B cell (primary cell): ENCODE data around the gene PRDM15. TPM values are rescaled to one million over a fixed set of nuclear protein-coding genes. Genes with fewer than 3 reads are reported as not detected.

Experiments used
- ATAC-seq: fragments of 200-7000 bp; cut with Tn5 transposase; one replicate; pipeline ENCODE4 v1.10.0; 2021; ENCODE audit warnings: low read depth, mild to moderate bottlenecking, moderate number of reproducible peaks, moderate library complexity
- CTCF ChIA-PET: fragments of 350-600 bp; sonication (Branson Sonifier 250); formaldehyde crosslinking; loops from one replicate; lab custom pipeline; 2021; ENCODE audit warnings: antibody characterized with exemption, inconsistent platforms; lab: Charles Lee
- POLR2A ChIA-PET: fragments of 350-600 bp; sonication (Branson Sonifier 250); formaldehyde crosslinking; loops from one replicate; lab custom pipeline; 2021; ENCODE audit warnings: antibody characterized with exemption; lab: Charles Lee
- DNase-seq: peaks from one replicate; pipeline ENCODE4 v3.0.0; 2013
- H2AFZ ChIP-seq: 2 replicates; pipeline ENCODE4 v1.6.1; 2012; ENCODE audit warnings: mild to moderate bottlenecking, low read depth, low read length; ENCODE audit not compliant: insufficient read depth, poor library complexity, severe bottlenecking
- H3K27ac ChIP-seq, 2 donors: 1 replicate in 1 of 2; 2 replicates in 1 of 2; pipeline ENCODE4 v1.5.1; 2012 to 2013; ENCODE audit warnings: low read length in 2 of 2, mild to moderate bottlenecking in 2 of 2, moderate library complexity in 1 of 2
- H3K27me3 ChIP-seq, 4 experiments: fragments of 200-600 bp in 1 of 4; sonication (generic) in 1 of 4; replicated peaks in 1 of 4; 1 replicate in 2 of 4; 2 replicates in 2 of 4; pipeline versions ENCODE4 v1.6.1 to v1.7.0; 2013 to 2016; ENCODE audit warnings: low read length in 3 of 4, mild to moderate bottlenecking in 2 of 4, mixed read lengths in 1 of 4, moderate library complexity in 1 of 4; ENCODE audit not compliant: insufficient read depth in 4 of 4, control insufficient read depth in 3 of 4; ENCODE audit errors: control extremely low read depth in 1 of 4
- H3K36me3 ChIP-seq, 2 experiments: replicated peaks in 1 of 2; 1 replicate in 1 of 2; 2 replicates in 1 of 2; pipeline versions ENCODE4 v1.6.1 to v1.7.1; 2013; ENCODE audit warnings: low read length in 1 of 2; ENCODE audit not compliant: insufficient read depth in 2 of 2, control insufficient read depth in 1 of 2; ENCODE audit errors: control extremely low read depth in 1 of 2, extremely low read depth in 1 of 2
- H3K4me1 ChIP-seq, 2 donors: fragments of 200-600 bp in 1 of 2; sonication (generic) in 1 of 2; 1 replicate in 1 of 2; 2 replicates in 1 of 2; pipeline versions ENCODE4 v1.5.1 to v1.6.1; 2013 to 2017; ENCODE audit warnings: low read length in 2 of 2; ENCODE audit not compliant: control insufficient read depth in 2 of 2, insufficient read depth in 2 of 2
- H3K4me2 ChIP-seq: replicated peaks from 2 replicates; pipeline ENCODE3; 2012; ENCODE audit warnings: mild to moderate bottlenecking, low read depth, low read length; ENCODE audit not compliant: poor library complexity, severe bottlenecking
- H3K4me3 ChIP-seq, 5 experiments: fragments of 200-600 bp in 1 of 5; sonication (generic) in 1 of 5; 1 replicate in 3 of 5; 2 replicates in 2 of 5; pipeline versions ENCODE4 v1.5.1 to v1.7.0; 2011 to 2016; ENCODE audit warnings: low read length in 4 of 5, mild to moderate bottlenecking in 4 of 5, low read depth in 2 of 5, control low read depth in 1 of 5, moderate library complexity in 1 of 5; ENCODE audit not compliant: insufficient read depth in 1 of 5; ENCODE audit errors: control extremely low read depth in 1 of 5, extremely low read depth in 1 of 5
- H3K79me2 ChIP-seq: fragments of 200-600 bp; sonication (generic); one replicate; pipeline ENCODE4 v1.6.0; 2016; ENCODE audit warnings: low read length; ENCODE audit not compliant: control insufficient read depth, insufficient read depth
- H3K9ac ChIP-seq: fragments of 200-600 bp; sonication (generic); 2 replicates; pipeline ENCODE4 v1.6.1; 2017; ENCODE audit warnings: mild to moderate bottlenecking, low read length, moderate library complexity
- H3K9me3 ChIP-seq, 3 donors: one replicate each; pipeline versions ENCODE4 v1.6.1 to v1.7.1; 2013; ENCODE audit warnings: low read length in 2 of 3; ENCODE audit not compliant: control insufficient read depth in 2 of 3, insufficient read depth in 1 of 3; ENCODE audit errors: control extremely low read depth in 1 of 3
- H4K20me1 ChIP-seq: 2 replicates; pipeline ENCODE4 v1.6.0; 2012; ENCODE audit warnings: mild to moderate bottlenecking, low read length; ENCODE audit not compliant: insufficient read depth, control insufficient read depth, poor library complexity, severe bottlenecking
- H3K27ac Mint-ChIP-seq: one replicate; pipeline ENCODE4 v1.8.0; 2021; ENCODE audit warnings: mixed read lengths
- H3K27me3 Mint-ChIP-seq: one replicate; pipeline ENCODE4 v1.8.0; 2021; ENCODE audit warnings: mixed read lengths
- H3K4me1 Mint-ChIP-seq: one replicate; pipeline ENCODE4 v1.8.0; 2021; ENCODE audit warnings: mixed read lengths
- H3K4me3 Mint-ChIP-seq: one replicate; pipeline ENCODE4 v1.8.0; 2021; ENCODE audit warnings: mixed read lengths
- H3K9me3 Mint-ChIP-seq: one replicate; pipeline ENCODE4 v1.8.0; 2022; ENCODE audit warnings: mixed read lengths; ENCODE audit not compliant: insufficient read depth
- CTCF ChIP-seq: fragments of 200-600 bp; IDR thresholded peaks from one replicate; pipeline ENCODE4 v1.8.0; 2022; ENCODE audit warnings: antibody characterized with exemption, mild to moderate bottlenecking
- EZH2 ChIP-seq: IDR thresholded peaks from 2 replicates; pipeline ENCODE4 v1.6.1; 2012; ENCODE audit warnings: borderline replicate concordance, low read depth, mild to moderate bottlenecking, moderate library complexity, low read length; ENCODE audit not compliant: insufficient read depth, poor library complexity, severe bottlenecking
- WGBS: methylation state at CpG from one replicate; pipeline ENCODE4 v1.1.5; 2013; ENCODE audit warnings: missing lambda C conversion rate; ENCODE audit not compliant: insufficient coverage; 5-methylcytosine and 5-hydroxymethylcytosine counted together
- intact Hi-C: fragments of 100-400 bp; cut with micrococcal nuclease; formaldehyde crosslinking; loops from one replicate; pipeline ENCODE4 v1.10.0; 2022
- polyA plus RNA-seq: library from polyadenylated mRNA; depleted of rRNA; stranded (reverse); fragments of >200 nt; gene quantifications from 2 replicates; pipeline ENCODE4 v1.2.3, GENCODE V29; 2012
- total RNA-seq, 2 donors: library from RNA; stranded (reverse); fragments of 120-200 nt in 1 of 2; gene quantifications; 1 replicate in 1 of 2; 2 replicates in 1 of 2; pipeline versions ENCODE4 v1.2.3 to v1.2.4, GENCODE V29; 2013 to 2022

The PRDM15 gene
- total and polyA plus RNA-seq, 2 donors (not counting 1 experiment from before 2014, with no cell fraction given), result 21.3 to 29.2 TPM

GRCh38 chr21:41813226-41813625 lies 65.9 kb downstream of the PRDM15 start:
- H3K27me3 Mint-ChIP-seq, result no peaks in the 10 kb centered on the region
- H3K9me3 ChIP-seq, result no peaks in the 10 kb centered on the region
- no peak overlapping the region for H3K4me2 ChIP-seq
- intact Hi-C loops, result no loop called here
- H3K27ac Mint-ChIP-seq, result no peak overlapping the region
- DNase-seq (no peak), ATAC-seq (no peak)
- no peak overlapping the region for H3K4me3 Mint-ChIP-seq
- peaks cover 0 to 5% of the 10 kb centered on the region in 2 donors for H3K4me1 ChIP-seq
- no peaks in the 10 kb centered on the region for H3K79me2 ChIP-seq
- H3K27ac ChIP-seq, result no peak overlapping the region
- 90% methylated on average over 11 of the region's 11 CpGs for WGBS
- no peak overlapping the region for H2AFZ ChIP-seq
- TF ChIP-seq CTCF, result no peak
- TF ChIP-seq EZH2, result no peak
- ChIA-PET POLR2A (no interaction called here), CTCF (interaction anchor here (1.3 kb wide), 1 partner anchor 305 kb away, joined by 3 read pairs; no protein-coding TSS in a partner anchor)
- H3K36me3 ChIP-seq, result peaks cover 0 to 53% of the 10 kb centered on the region in 2 experiments
- H3K4me1 Mint-ChIP-seq, result peaks cover 8% of the 10 kb centered on the region
- no peak overlapping the region for H3K9ac ChIP-seq
- no peak overlapping the region for H3K4me3 ChIP-seq
- no peaks in the 10 kb centered on the region for H3K9me3 Mint-ChIP-seq
- no peaks in the 10 kb centered on the region for H3K27me3 ChIP-seq
- H4K20me1 ChIP-seq, result no peaks in the 10 kb centered on the region

DNA sequence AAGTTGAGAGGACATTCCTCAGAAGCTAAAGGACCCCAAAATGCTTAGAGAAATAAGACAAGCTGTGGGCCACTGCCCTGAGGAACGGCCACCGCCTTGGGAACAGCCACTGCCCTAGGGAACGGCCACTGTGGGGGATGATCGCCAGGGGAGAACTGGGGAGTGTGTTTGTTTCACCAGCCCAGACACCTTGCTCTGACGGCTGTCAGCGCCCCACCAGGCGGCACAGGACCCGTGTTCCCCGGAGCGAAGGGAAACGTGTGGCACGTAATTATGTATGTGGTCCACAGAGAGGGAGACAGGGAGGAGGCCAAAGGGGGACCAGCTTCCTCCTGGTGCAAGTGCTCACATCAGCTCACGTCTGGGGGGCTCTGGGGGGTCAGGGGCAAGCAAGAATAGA lies 66.5 kb downstream of the PRDM15 start:
- ChIA-PET CTCF (interaction anchor here (1.3 kb wide), 1 partner anchor 305 kb away, joined by 3 read pairs; no protein-coding TSS in a partner anchor), POLR2A (no interaction called here)
- Histone ChIP-seq H2AFZ (no peak overlapping the region), H3K27me3 (no peaks in the 10 kb centered on the region), H3K27ac (no peak overlapping the region), H3K4me1 (peaks cover 0 to 5% of the 10 kb centered on the region in 2 donors), H3K79me2 (no peaks in the 10 kb centered on the region), H4K20me1 (no peaks in the 10 kb centered on the region), H3K9me3 (no peaks in the 10 kb centered on the region), H3K4me3 (no peak overlapping the region), H3K4me2 (no peak overlapping the region), H3K9ac (no peak overlapping the region), H3K36me3 (peaks cover 0 to 57% of the 10 kb centered on the region in 2 experiments)
- Mint-ChIP-seq H3K4me1 (peaks cover 8% of the 10 kb centered on the region), H3K27me3 (no peaks in the 10 kb centered on the region), H3K4me3 (no peak overlapping the region), H3K27ac (no peak overlapping the region), H3K9me3 (no peaks in the 10 kb centered on the region)
- ATAC-seq (no peak), DNase-seq (no peak)
- intact Hi-C loops, result no loop called here
- WGBS, result 97% methylated on average over 13 of the region's 13 CpGs
- TF ChIP-seq CTCF, result no peak
- no peak for TF ChIP-seq EZH2
